Anterior cingulate cortex (tissue), 58 donors: Measurements from ENCODE around the gene SLF2.
"Not testable (repeated sequence)": the region's sequence is repeated elsewhere in the genome, so short reads cannot be mapped to it uniquely, and the experiment has no call there.

Experiments
- DNase-seq, 58 donors: peaks; one replicate each; lab custom pipeline; 2025; lab: John Stamatoyannopoulos, UW

The SLF2 gene

DNA sequence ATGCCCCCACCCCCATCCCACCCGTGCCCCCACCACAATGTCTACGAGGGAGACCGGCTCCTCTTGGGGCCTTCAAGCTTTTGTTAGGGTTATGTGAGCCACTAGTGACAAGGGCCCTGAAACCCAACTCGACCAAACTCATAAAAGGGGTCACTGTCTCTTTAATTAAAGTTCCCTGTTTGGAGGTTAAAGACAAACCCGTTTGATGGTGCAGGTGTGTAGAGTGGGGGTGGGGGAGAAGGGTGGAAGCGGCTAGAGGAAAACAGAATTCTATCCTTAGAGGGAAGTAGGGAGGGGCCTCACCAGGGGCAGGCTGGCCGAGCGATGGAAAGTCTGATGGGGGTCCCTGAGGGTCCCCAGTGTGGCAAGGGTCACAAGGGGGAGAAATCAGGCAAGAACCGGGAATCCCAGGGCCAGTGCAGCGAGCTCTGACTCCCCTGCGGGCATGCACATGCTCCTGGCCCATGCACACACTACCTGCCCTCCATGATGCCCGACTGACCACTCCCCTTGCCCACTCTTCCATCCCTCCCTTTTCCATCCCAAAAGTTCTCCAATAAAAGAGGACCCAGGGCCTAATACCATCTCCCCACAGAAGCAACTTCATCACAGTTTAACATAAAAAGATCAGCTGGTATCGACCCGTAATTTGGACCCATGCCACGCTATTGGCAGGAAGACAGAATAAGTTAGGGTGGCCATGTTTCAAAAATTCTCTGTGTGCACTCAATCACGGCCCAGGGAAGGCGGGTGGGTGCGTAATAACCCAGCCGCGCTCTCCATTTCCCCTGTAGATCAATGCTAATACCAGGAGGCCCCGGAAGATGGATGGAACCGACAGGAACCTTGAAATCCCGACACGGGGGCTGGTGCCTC is 35.9 kb upstream of the SLF2 start:
- DNase-seq, result no peak

DNA sequence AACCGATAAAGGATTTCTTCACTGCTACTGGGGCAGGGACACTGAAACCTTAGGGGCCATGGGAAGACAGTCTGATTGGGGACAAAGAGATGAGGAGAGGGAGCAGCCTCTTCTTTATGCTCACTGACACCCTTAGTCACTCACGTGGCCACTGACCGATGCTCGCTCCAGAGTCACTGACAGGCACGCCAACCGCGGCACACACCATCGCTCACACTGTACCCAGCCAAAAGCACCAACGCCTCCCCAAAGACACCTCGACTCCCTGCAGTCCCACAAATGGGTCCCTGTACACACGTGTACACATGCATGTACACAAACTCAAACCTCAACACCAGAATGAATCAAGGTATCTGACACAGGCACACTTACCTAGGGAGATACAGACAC is 35.3 kb upstream of the SLF2 start:
- no peak for DNase-seq

DNA sequence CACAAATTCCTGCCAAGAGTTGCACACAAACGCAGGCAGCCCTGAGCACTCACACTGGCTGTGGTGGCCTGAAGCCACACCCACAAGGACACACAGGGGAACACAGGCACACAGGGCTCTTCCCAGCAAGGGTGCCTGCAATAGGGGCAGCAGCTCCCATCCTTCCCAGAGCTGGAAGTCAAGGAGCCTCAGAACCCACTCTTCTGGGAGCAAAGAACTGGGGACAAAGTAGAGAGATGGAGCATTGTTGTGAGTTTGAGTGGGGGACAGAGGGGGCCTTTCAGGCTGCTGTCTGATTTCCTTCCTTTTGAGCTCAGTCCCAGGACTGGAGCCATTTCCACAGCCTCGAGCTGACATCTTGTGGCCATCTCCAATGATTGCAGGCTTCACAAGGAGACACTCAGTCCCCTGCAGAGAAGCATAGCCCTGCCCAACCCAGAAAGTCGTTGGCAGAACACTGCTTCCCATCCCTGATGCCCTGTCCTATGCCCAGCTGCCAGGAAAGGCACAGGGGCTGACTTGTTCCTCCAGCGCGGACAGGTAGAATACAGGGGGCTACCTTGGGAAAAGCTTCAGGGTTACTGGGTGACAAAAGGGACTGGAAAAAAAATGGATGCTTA is 34.4 kb upstream of the SLF2 start:
- DNase-seq, result peak in 53 of 58 donors; percentile 8 to 81 (median 47)

DNA sequence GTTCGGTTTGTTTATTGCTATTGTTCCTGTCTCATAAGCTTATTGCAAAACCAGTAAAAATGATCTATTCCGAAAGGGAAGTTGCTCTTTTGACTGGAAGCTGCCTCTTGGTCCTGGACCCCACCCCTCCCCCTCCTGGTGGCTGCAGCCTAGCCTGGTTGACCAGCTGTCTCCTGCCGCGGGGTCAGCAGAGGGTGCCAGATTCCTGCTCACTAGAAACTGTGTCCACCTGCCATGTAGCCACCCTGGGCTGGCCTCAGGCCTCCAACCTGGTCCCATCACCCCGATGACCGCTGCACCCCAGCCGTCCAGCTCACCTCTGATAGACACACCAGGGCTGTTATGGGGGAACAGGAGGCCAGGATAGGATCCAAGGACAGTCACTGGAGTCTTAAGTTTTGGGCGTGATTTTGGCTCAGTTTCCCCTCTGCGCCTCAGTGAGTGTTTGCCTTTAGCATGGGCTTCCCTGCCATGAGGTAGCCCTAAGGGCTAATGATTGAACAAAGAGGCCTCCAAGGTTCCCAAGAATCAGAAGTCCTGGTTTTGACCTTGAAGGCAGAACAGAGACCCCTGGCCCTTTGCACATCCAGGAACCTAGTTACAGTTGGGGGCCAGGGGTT is 32.9 kb upstream of the SLF2 start:
- no peak for DNase-seq

DNA sequence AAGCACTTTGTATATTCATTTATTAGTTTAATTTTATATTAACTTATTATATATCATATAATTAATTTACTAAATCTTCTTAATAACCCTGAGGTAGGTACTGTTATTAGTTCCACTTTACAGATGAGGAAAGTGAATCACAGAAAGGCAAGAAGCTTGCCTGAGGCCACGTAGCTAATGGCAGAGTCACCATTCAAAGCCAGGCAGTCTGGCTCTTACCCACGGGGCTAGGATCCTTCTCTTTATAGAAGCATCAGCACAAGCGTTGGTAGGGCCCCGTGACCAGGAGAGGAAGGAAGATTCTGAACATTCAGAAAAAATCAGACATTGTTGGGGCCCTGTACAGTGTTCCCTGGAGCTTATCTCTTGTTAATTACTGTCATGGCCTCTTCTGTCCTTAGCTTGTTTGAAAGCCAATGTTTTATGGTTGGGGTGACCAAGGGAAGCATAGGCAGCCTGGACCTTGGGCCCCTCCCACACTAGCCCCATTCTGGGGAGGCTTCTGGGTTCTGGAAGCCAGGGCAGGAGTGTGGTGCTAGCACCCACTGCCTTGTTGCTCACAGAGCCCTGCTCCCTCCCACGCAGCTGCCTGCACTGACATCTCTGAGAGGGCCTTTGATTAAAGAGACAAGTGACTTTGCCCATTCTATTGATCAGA is 31.1 kb upstream of the SLF2 start:
- no peak for DNase-seq

DNA sequence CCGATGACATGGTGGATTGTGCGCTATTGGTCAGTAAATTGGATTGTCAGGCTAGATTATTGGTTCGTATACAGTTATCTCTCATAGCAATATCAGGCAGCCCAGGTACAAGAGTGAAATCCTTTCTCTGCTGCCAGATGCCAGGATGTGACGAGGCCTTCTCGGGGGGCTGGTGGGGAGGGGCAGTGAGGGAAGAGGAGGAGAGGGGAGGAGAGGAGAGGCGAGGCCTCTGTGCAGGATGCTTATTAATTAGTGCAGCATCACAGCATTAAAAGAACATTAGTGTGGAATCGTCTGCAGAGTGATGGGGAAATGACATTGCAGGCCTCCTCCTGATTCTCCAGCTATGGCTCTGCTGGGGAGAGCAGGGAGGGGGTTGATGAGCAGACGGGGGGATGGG is 30.5 kb upstream of the SLF2 start:
- no peak for DNase-seq

DNA sequence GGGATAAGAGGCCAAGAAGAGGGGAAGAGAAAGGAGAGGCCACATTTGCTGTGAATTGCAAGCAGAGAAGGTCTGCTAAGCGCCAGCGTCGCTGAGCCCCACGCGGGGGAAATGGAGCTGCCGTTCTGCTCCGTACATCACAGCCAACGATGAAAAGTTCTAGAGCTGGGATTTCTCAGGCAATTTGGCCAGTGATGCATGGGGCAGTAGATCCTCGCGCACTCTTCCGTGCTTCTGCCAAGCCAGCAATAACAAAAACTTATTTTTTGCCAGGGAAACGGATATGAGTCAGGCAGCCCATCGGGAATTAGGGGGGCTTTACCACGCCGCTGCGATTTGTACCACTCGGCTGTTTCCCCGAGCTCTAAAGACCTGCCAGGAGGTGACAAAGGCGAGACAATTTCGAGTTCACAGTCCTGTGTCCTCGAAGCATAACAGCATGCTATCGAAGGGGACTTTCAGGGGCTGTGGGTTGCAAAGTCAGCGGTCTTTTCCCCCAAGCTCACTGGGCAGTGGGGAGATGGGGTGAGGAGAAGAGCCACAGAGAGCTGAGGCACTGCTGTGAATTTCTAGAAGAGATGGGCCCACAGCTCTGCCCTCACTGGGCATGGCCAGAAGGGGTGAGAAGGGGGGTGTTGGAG is 30.0 kb upstream of the SLF2 start:
- DNase-seq, result no peak

DNA sequence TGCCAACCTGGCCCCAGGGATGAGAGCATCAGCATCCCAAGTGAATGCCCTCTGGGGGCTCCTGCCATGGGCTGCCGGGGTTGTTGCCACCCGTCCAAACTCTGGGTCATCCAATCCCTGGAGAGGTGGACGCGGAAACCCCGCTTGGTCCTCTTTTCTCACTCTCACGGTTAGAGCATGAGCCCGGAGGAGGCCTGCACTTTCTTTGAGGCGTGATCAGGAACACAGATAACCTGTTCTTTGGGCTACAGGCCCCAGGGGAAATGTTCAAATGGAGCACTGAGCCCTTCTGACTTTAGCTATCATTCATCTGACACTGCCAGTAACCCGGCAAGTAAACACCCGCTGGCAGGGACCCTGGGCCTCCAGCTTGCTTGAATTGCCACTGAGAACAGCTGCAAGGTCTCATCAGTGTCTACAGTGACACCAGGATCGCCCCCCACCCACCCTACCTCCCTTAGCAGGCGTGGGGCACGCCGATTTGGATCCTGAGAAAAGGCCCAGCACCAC is 29.4 kb upstream of the SLF2 start:
- DNase-seq, result no peak

DNA sequence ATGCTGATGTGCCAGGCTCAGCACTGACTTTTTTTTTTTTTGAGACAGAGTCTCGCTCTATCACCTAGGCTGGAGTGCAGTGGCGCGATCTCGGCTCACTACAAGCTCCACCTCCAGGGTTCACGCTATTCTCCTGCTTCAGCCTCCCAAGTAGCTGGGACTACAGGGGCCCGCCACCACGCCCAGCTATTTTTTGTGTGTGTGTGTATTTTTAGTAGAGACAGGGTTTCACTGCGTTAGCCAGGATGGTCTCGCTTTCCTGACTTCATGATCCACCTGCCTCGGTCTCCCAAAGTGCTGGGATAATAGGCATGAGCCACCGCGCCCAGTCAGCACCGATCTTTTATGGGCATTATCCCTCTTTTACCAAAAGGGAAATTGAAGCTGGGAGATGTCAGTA is 27.2 kb upstream of the SLF2 start:
- DNase-seq, result not testable (repeated sequence)

DNA sequence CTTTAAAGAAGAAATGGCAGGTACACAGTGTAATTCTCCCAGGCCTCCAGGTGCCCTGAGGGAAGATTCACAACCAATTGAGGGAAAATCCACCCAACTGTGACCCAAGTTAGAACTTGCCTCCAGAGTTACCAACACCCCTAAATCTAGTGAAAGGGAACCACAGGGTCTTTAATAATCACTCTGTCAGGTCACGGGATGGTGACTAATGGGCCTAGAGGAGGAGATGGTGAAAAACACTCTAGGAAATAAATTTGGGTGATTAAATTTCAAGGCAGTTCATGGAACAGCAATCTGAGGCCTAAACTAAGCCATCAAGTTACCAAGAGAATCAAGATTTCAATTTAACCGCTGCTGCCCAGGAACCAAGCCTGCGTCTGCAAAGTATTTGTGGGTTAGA is 26.7 kb upstream of the SLF2 start:
- DNase-seq, result no peak

DNA sequence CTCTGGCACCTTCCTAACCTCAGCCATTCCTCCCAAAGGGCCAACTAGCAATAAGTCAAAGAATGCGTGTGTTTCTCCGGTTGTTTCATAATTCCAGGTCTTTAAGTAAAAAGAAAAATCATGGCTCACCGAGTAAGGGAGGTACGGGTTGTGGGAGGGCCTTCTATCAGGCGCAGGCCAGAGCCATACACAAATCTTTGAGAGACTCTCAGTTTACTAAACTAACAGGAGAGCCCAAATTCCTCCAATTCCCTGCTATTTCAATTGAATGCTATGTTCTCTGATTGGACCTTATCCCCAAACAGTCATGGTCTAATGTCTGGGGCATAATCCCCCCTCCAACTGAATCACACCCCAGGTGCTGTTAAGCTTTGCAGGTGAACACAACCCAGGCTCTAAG is 26.2 kb upstream of the SLF2 start:
- no peak for DNase-seq

DNA sequence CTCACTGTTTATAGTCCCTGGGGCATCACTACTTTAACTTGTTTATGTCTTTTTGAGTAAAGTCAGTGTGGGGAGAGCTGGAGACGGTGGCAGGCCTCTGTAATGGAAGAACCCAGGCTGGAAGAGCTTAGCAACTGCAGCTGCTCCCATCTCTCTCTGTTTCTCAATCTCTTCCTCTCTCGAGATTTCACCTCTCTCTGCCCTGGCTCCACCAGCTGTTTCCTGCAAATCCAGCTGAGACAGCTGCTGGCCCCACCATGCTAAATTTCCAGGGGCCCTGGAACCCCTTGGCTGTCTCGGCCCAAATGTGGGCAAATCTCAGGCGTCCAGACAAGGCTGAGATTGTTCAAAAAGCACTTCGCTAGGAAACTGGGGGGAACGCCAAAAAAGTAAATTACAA is 25.8 kb upstream of the SLF2 start:
- peak in 3 of 58 donors; percentile 6 to 9 (median 8) for DNase-seq

DNA sequence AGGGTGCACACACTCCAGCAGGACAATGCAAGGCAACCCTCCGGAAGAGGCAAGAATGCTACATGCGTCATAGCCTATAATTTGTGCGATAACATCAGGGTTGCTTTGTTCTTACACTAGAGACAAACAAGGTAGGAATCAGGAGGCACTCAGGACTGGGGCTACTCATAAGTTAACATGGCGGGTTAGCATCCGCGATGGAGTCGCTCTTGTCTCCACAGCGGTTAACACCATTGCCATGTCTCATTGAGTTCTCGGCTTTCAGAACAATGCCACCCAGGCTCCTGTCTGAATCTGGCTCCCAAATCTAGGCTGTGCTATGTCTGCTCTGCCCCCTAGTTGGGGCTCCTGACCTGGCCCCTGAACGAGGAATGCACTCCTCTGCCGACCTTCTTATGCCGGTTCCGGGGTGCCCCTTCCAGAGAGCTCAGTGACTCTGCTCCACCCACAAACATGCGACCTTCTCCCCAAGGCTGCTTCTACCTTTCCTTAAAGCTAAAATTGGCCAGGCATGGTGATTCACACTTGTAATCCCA is 24.9 kb upstream of the SLF2 start:
- DNase-seq, result no peak

DNA sequence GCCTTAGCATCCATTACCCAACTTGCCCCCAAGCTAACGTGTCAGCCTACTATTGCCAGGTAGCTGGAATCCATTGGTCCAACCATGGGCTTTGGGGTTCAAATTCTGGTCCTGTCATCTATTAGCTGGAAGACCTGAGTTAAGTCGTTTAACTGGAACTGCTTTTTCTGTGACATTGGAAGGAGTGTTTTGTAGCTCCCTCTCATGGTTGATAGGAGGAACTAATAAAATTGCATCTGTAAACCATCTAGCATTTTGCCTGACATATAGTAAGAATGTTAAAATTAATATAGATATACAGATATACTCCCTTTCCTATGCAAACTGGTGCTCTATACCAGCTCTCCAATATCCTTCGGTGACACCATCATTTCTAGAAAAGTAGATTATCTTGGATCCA is 23.8 kb upstream of the SLF2 start:
- no peak for DNase-seq

DNA sequence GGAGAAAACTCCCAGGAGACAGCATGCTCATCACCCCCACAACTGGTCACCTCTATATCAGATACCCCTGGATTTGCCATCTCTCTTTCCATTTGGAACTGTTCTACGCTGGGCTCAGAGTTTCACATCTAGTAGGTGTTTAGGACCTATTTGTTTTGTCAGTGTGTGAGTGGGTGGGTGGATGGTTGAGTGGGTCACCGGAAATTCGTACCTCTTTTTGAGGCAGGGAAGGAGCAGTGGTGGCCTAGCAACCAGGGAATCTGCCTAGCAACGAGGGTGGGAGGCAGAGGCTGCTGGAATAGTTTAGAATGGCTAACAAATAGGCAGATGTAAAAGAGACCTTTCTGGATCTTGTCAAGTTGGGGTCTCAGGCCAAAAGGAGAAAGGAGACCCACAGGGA is 23.2 kb upstream of the SLF2 start:
- DNase-seq, result no peak

DNA sequence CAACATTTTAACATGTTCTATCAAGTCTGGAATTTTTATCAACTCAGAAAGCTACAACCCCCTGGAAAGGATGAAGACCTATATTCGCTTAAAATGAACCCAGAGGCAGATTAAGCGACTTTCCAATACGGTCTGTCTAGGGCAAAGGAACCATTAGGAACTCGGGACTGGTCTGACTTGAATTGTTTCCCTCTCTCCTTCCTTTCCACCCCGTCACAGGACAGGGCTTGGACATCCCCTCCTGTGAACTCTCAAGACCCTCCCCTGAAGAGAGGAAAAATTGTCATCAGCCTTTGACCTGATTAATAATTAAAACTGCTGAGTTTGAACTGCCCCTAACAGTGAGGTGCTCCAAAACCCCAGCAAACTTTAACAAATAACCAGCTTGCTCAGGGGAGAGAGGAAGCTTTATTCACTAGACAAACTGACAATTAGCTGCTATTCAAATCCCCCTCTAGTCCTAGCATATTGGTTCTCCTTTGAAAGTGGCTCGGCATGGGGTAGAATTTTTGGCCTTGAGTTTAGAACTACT is 22.6 kb upstream of the SLF2 start:
- no peak for DNase-seq

DNA sequence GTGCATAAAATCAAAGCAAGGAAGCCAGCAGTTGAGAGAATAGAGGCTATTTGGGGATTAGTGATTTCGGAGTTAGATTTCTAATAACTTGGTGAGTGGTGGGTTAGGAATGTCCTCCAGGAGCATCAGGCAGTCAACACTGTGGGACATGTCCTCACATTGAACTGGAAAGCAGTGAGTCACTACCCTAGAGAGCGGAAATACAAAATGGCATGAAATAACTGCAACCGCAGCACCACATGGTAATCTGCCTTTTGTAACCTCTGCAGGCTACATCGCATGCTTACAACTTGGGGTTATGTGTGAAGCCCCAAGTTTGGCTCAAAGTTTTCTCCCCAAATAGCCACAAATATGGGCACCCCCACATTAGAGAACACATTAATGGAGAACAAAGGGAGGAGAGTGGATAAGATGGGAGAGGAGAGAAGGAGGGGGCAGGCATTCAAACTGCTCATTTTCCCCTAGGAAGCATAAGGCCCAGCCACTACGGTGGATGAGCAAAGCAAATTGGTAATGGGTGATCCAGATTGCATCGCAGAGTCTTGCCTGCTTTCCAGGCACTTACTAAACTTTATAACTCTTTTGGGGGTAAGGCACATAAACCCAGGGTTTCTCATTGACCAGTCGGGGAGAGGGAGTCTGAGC is 22.0 kb upstream of the SLF2 start:
- DNase-seq, result no peak

DNA sequence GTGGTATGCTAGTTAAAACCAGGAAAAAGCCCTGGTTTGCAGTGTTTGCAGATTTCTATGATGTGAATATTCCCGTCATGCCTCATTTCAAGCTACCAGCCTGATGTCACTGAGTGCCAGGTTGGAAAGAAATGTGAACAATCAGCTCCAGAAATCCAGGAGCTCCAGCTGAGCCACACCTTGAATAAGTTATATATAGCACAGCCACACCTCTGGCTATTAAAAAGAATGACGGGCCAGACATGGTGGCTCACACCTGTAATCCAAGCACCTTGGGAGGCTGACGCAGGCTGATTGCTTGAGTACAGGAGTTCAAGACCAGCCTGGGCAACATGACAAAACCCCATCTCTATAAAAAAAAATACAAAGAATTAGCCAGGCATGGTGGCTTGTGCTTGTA is 18.7 kb upstream of the SLF2 start:
- DNase-seq, result no peak

DNA sequence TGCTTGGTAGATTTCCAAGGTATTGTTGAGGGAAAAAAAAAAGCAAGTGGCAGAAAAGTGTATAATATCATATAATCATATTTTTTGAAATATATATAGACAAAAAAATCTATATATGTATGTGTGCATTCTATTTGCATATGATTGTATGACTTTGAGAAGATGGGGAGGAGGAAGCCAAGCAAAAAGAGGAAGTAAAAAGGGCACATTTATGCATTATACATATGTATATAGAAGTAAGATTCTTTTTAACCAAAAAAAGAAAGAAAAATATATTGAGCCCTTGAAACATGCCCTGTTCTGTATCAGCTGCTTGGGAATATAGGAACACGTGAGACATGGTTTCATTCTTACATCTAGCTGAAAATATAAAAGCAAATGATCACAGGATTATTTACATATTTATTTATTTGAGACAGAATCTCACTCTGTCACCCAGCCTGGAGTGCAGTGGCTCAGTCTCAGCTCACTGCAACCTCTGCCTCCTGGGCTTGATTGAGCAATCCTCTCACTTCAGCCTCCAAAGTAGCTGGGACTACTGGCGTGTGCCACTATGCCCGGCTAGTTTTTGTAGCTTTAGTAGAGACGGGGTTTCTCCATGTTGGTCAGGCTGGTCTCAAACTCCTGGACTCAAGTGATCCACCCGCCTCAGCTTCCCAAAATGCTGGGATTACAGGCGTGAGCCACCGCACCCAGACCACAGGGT is 18.0 kb upstream of the SLF2 start:
- no peak for DNase-seq
